ENCODE measurements around the gene FSTL3.
A peak's percentile ranks its signal among the peaks of the same experiment; 100 is the strongest.

DNA sequence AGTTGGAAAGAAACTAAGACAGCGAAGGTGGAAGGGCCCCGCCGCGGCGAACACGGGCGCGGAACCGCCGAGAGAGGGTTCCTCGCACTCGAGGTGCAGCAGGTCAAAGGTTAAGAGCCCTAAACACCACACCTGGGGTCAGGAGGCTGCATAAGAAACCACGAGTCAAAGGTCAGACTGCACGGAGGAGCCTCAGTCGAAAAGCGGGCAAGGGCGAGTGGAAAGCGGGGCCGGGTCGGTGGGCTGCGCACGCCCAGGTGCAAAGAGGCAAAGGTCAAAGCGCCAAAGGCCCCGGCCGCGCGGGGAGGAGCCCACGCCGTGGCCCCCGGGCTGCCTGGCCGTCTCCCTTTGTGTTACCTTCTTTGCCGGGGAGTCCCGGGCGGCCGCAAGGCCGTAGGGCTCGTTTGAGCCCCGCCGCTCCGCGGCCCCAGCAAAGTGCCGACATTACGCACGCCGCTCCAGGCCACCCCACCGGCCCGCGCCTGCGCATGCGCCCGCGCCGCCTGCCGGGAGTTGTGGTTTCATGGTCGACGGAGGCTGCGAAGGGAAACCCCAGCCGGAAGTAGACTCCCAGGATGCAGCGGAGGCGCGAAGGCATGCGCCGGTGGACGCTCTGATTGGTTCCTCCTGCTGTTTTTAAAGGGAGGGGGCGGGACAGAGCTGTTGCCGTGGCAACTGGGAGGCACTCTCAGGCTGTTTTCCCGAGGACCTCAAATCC is 43.0 kb upstream of the FSTL3 start, which contains the start of gene POLRMT:
- TF ChIP-seq, protein P1, sequence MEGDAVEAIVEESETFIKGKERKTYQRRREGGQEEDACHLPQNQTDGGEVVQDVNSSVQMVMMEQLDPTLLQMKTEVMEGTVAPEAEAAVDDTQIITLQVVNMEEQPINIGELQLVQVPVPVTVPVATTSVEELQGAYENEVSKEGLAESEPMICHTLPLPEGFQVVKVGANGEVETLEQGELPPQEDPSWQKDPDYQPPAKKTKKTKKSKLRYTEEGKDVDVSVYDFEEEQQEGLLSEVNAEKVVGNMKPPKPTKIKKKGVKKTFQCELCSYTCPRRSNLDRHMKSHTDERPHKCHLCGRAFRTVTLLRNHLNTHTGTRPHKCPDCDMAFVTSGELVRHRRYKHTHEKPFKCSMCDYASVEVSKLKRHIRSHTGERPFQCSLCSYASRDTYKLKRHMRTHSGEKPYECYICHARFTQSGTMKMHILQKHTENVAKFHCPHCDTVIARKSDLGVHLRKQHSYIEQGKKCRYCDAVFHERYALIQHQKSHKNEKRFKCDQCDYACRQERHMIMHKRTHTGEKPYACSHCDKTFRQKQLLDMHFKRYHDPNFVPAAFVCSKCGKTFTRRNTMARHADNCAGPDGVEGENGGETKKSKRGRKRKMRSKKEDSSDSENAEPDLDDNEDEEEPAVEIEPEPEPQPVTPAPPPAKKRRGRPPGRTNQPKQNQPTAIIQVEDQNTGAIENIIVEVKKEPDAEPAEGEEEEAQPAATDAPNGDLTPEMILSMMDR (IDR thresholded peaks at IDR 0.05) = peak in 1 of 3 experiments; percentile 14
- TF ChIP-seq POLR2A (IDR thresholded peaks at IDR 0.05; ENCODE audit: low read depth) = no peak

All from esophagus muscularis mucosa (tissue), 3 donors.